ENCODE data around the gene C16orf54.

GRCh38 chr16:29730649-29731048, 15.1 kb downstream of the C16orf54 start:
- TF ChIP-seq POLR2AphosphoS5 (IDR thresholded peaks at IDR 0.05) (no peak), POLR2A (IDR thresholded peaks at IDR 0.05) (no peak)

Measured in sigmoid colon (tissue), 4 donors.